ENCODE results near the gene CENPN.

The CENPN gene

DNA sequence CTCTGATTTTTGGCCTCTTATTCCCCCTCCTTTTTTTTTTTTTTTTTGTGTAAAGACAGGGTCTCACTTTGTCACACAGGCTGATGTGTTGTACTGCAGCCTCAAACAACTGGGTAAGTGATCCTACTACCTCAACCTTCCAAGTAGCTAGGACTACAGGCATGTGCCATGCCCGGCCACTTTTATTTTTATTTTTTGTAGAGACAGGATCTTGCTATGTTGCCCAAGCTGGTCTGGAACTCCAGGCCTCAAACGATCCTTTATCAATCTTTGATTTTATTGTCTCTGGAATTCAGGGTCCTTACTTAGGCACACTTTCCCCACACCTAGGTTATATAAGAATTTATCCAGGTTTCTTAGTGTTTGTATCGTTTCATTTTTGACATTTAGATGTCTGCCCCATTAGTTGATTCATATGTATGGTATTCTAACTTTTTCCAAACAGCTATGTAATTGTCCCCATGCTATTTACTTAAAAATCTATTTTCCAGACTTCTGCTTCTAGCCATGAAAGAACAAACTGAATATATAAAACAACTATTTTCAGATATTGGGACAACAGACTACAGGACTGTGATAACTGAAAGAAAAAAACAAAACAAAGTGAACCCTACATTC is 14.2 kb upstream of the CENPN start:
- no peak overlapping the region for H3K9ac ChIP-seq (ENCODE audit: low read length)
- peaks cover 7% of the 10 kb centered on the region for H3K27me3 ChIP-seq (ENCODE audit: control insufficient read depth, insufficient read depth, low read length)
- peaks cover 7% of the 10 kb centered on the region for H3K4me1 ChIP-seq (ENCODE audit: control insufficient read depth, low read depth, low read length)
- no peaks in the 10 kb centered on the region for H3K9me3 ChIP-seq (ENCODE audit: control insufficient read depth, low read depth, low read length)
- no peak overlapping the region for H3K27ac ChIP-seq (ENCODE audit: low read length)
- H3K36me3 ChIP-seq (ENCODE audit: control insufficient read depth, low read depth, low read length): peaks cover 6% of the 10 kb centered on the region
- H3K4me3 ChIP-seq (ENCODE audit: low read length): no peak overlapping the region

- no peak overlapping the region for H3K4me3 ChIP-seq (ENCODE audit: low read length)
- H3K27me3 ChIP-seq (ENCODE audit: control insufficient read depth, insufficient read depth, low read length): peaks cover 6% of the 10 kb centered on the region
- H3K4me1 ChIP-seq (ENCODE audit: control insufficient read depth, low read depth, low read length): peaks cover 2% of the 10 kb centered on the region
- peaks cover 6% of the 10 kb centered on the region for H3K36me3 ChIP-seq (ENCODE audit: control insufficient read depth, low read depth, low read length)
- H3K27ac ChIP-seq (ENCODE audit: low read length): no peak overlapping the region
- no peak overlapping the region for H3K9ac ChIP-seq (ENCODE audit: low read length)
- H3K9me3 ChIP-seq (ENCODE audit: control insufficient read depth, low read depth, low read length): no peaks in the 10 kb centered on the region
These were observed 13.7 kb upstream of the CENPN start for GRCh38 chr16:80993307-80993706.

- H3K4me1 ChIP-seq (ENCODE audit: control insufficient read depth, low read depth, low read length): no peaks in the 10 kb centered on the region
- no peak overlapping the region for H3K27ac ChIP-seq (ENCODE audit: low read length)
- no peak overlapping the region for H3K9ac ChIP-seq (ENCODE audit: low read length)
- H3K27me3 ChIP-seq (ENCODE audit: control insufficient read depth, insufficient read depth, low read length): peaks cover under 1% of the 10 kb centered on the region
- H3K4me3 ChIP-seq (ENCODE audit: low read length): no peak overlapping the region
- H3K9me3 ChIP-seq (ENCODE audit: control insufficient read depth, low read depth, low read length): no peaks in the 10 kb centered on the region
- peaks cover 6% of the 10 kb centered on the region for H3K36me3 ChIP-seq (ENCODE audit: control insufficient read depth, low read depth, low read length)
These were observed 13.2 kb upstream of the CENPN start for GRCh38 chr16:80993834-80994233.

GRCh38 chr16:80994451-80994850 is 12.6 kb upstream of the CENPN start:
- no peaks in the 10 kb centered on the region for H3K27me3 ChIP-seq (ENCODE audit: control insufficient read depth, insufficient read depth, low read length)
- H3K9me3 ChIP-seq (ENCODE audit: control insufficient read depth, low read depth, low read length): no peaks in the 10 kb centered on the region
- H3K4me1 ChIP-seq (ENCODE audit: control insufficient read depth, low read depth, low read length): no peaks in the 10 kb centered on the region
- peaks cover 6% of the 10 kb centered on the region for H3K36me3 ChIP-seq (ENCODE audit: control insufficient read depth, low read depth, low read length)
- H3K4me3 ChIP-seq (ENCODE audit: low read length): no peak overlapping the region
- H3K27ac ChIP-seq (ENCODE audit: low read length): no peak overlapping the region
- no peak overlapping the region for H3K9ac ChIP-seq (ENCODE audit: low read length)

GRCh38 chr16:80996688-80997138 is 10.3 kb upstream of the CENPN start:
- Histone ChIP-seq H3K9me3 (ENCODE audit: control insufficient read depth, low read depth, low read length) (no peaks in the 10 kb centered on the region), H3K27ac (ENCODE audit: low read length) (no peak overlapping the region), H3K27me3 (ENCODE audit: control insufficient read depth, insufficient read depth, low read length) (no peaks in the 10 kb centered on the region), H3K4me3 (ENCODE audit: low read length) (no peak overlapping the region), H3K4me1 (ENCODE audit: control insufficient read depth, low read depth, low read length) (no peaks in the 10 kb centered on the region), H3K36me3 (ENCODE audit: control insufficient read depth, low read depth, low read length) (peaks cover under 1% of the 10 kb centered on the region), H3K9ac (ENCODE audit: low read length) (no peak overlapping the region)

- H3K27me3 ChIP-seq (ENCODE audit: control insufficient read depth, insufficient read depth, low read length): no peaks in the 10 kb centered on the region
- H3K4me3 ChIP-seq (ENCODE audit: low read length): no peak overlapping the region
- H3K27ac ChIP-seq (ENCODE audit: low read length): no peak overlapping the region
- H3K9me3 ChIP-seq (ENCODE audit: control insufficient read depth, low read depth, low read length): no peaks in the 10 kb centered on the region
- H3K36me3 ChIP-seq (ENCODE audit: control insufficient read depth, low read depth, low read length): no peaks in the 10 kb centered on the region
- no peak overlapping the region for H3K9ac ChIP-seq (ENCODE audit: low read length)
- no peaks in the 10 kb centered on the region for H3K4me1 ChIP-seq (ENCODE audit: control insufficient read depth, low read depth, low read length)
These were observed 9.7 kb upstream of the CENPN start for GRCh38 chr16:80997139-80997798.

DNA sequence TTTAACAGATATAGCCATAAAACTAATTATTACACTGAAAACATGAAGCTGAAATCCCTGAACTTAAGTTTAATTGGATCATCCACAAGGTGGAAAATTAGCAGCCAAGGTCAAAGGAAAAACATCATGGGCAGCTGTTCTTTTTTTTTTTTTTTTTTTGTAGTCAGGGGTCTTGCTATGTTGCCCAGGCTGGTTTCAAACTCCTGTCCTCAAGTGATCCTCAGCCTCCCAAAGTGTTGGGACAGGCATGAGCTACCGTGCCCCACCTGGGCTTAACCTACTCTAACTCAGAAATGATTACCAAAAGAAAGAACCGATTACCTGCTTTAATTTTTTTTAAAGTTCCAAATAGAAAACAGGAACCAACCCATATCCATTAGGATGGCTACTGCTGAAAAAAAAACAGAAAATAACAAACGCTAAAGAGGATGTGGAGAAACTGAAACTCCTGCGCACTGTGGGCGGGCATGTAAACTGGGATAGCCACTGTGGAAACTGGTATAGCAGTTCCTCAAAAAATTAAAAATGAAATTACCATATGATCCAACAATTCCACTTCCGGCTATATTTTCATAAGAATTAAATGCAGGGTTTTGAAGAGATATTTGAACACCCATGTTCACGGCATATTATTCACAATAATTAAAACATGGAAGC is 8.9 kb upstream of the CENPN start:
- Histone ChIP-seq H3K27ac (ENCODE audit: low read length) (no peak overlapping the region), H3K4me1 (ENCODE audit: control insufficient read depth, low read depth, low read length) (no peaks in the 10 kb centered on the region), H3K9me3 (ENCODE audit: control insufficient read depth, low read depth, low read length) (no peaks in the 10 kb centered on the region), H3K9ac (ENCODE audit: low read length) (no peak overlapping the region), H3K4me3 (ENCODE audit: low read length) (no peak overlapping the region), H3K27me3 (ENCODE audit: control insufficient read depth, insufficient read depth, low read length) (no peaks in the 10 kb centered on the region), H3K36me3 (ENCODE audit: control insufficient read depth, low read depth, low read length) (no peaks in the 10 kb centered on the region)

- Histone ChIP-seq H3K36me3 (ENCODE audit: control insufficient read depth, low read depth, low read length) (no peaks in the 10 kb centered on the region), H3K9ac (ENCODE audit: low read length) (no peak overlapping the region), H3K9me3 (ENCODE audit: control insufficient read depth, low read depth, low read length) (no peaks in the 10 kb centered on the region), H3K4me3 (ENCODE audit: low read length) (no peak overlapping the region), H3K27me3 (ENCODE audit: control insufficient read depth, insufficient read depth, low read length) (no peaks in the 10 kb centered on the region), H3K27ac (ENCODE audit: low read length) (no peak overlapping the region), H3K4me1 (ENCODE audit: control insufficient read depth, low read depth, low read length) (peaks cover 11% of the 10 kb centered on the region)
These were observed 6.1 kb upstream of the CENPN start for GRCh38 chr16:81000873-81001272.

DNA sequence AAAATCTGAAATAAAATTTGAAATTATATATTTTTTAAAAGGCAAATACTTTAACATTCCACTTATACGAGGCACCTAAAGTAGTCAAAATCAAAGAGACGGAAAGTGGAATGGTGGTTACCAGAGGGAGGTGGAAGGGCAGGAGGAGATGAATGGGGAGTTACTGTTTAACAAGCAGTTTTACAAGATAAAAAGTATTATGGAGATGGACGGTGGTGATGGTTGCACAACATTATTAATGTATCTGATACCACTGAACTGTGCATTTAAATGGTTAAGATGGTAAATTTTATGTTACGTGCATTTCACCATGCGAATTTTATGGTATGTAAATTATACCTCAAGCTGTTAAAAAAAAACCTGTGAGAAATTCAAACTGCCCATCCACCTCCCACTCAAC is 5.7 kb upstream of the CENPN start:
- Histone ChIP-seq H3K36me3 (ENCODE audit: control insufficient read depth, low read depth, low read length) (no peaks in the 10 kb centered on the region), H3K9me3 (ENCODE audit: control insufficient read depth, low read depth, low read length) (no peaks in the 10 kb centered on the region), H3K27me3 (ENCODE audit: control insufficient read depth, insufficient read depth, low read length) (no peaks in the 10 kb centered on the region), H3K9ac (ENCODE audit: low read length) (no peak overlapping the region), H3K4me1 (ENCODE audit: control insufficient read depth, low read depth, low read length) (peaks cover 11% of the 10 kb centered on the region), H3K4me3 (ENCODE audit: low read length) (no peak overlapping the region), H3K27ac (ENCODE audit: low read length) (no peak overlapping the region)

DNA sequence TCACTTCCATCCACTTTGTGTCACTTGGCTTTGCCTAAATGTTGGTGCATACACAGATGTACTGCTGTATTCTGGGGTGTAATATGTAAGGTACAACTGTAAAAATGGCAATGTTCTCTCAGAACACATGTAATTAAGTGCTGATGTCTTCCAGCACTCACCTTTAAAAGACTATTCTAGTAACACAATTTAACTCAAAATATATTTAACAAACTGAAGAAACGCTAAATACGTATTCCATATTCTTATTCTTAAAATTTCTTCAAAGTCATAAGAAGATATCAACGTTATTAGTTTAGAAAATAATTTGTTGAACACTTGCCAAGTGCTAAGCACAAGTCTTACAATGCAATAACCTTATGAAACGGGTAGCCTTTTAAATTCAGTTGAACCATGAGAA is 4.0 kb upstream of the CENPN start:
- no peaks in the 10 kb centered on the region for H3K9me3 ChIP-seq (ENCODE audit: control insufficient read depth, low read depth, low read length)
- H3K36me3 ChIP-seq (ENCODE audit: control insufficient read depth, low read depth, low read length): no peaks in the 10 kb centered on the region
- peaks cover 11% of the 10 kb centered on the region for H3K4me1 ChIP-seq (ENCODE audit: control insufficient read depth, low read depth, low read length)
- no peak overlapping the region for H3K9ac ChIP-seq (ENCODE audit: low read length)
- no peak overlapping the region for H3K27ac ChIP-seq (ENCODE audit: low read length)
- no peak overlapping the region for H3K4me3 ChIP-seq (ENCODE audit: low read length)
- H3K27me3 ChIP-seq (ENCODE audit: control insufficient read depth, insufficient read depth, low read length): no peaks in the 10 kb centered on the region

- H3K9me3 ChIP-seq (ENCODE audit: control insufficient read depth, low read depth, low read length): no peaks in the 10 kb centered on the region
- H3K27ac ChIP-seq (ENCODE audit: low read length): no peak overlapping the region
- H3K4me3 ChIP-seq (ENCODE audit: low read length): no peak overlapping the region
- H3K9ac ChIP-seq (ENCODE audit: low read length): no peak overlapping the region
- no peaks in the 10 kb centered on the region for H3K27me3 ChIP-seq (ENCODE audit: control insufficient read depth, insufficient read depth, low read length)
- peaks cover 11% of the 10 kb centered on the region for H3K4me1 ChIP-seq (ENCODE audit: control insufficient read depth, low read depth, low read length)
- H3K36me3 ChIP-seq (ENCODE audit: control insufficient read depth, low read depth, low read length): no peaks in the 10 kb centered on the region
These were observed 3.2 kb upstream of the CENPN start for GRCh38 chr16:81003610-81004460.
